Heart right ventricle (tissue), 16 donors: ENCODE data around the gene AGRN. TPM values are rescaled to one million over a fixed set of nuclear protein-coding genes. Genes with fewer than 3 reads are reported as not detected.
A peak's percentile ranks its signal among the peaks of the same experiment; 100 is the strongest.

Experiments
- ATAC-seq, 8 donors: fragments of 200-7000 bp; cut with Tn5 transposase; one replicate each; pipeline ENCODE4 v1.9.1; 2020; ENCODE audit warnings: mild to moderate bottlenecking in 8 of 8, moderate library complexity in 8 of 8, moderate number of reproducible peaks in 1 of 8
- DNase-seq, 2 donors: peaks; one replicate each; pipeline ENCODE4 v3.0.0-alpha.2; 2020
- H3K27ac ChIP-seq, 10 donors: fragments of 200-600 bp; sonication (generic) in 2 of 10; one replicate each; pipeline versions ENCODE4 v1.5.0 to v1.8.0; 2020 to 2022; ENCODE audit warnings: mild to moderate bottlenecking in 3 of 10
- H3K27me3 ChIP-seq, 7 donors: fragments of 200-600 bp; one replicate each; pipeline ENCODE4 v1.8.0; 2021 to 2022; ENCODE audit warnings: mild to moderate bottlenecking in 2 of 7
- H3K36me3 ChIP-seq, 9 donors: fragments of 200-600 bp; sonication (generic) in 1 of 9; one replicate each; pipeline versions ENCODE4 v1.5.0 to v1.8.0; 2020 to 2022; ENCODE audit warnings: mild to moderate bottlenecking in 2 of 9
- H3K4me1 ChIP-seq, 9 donors: fragments of 200-600 bp; sonication (generic) in 1 of 9; one replicate each; pipeline versions ENCODE4 v1.5.0 to v1.8.0; 2020 to 2022; ENCODE audit warnings: mild to moderate bottlenecking in 4 of 9
- H3K4me3 ChIP-seq, 10 donors: fragments of 200-600 bp; sonication (generic) in 2 of 10; one replicate each; pipeline versions ENCODE4 v1.5.0 to v1.8.0; 2020 to 2022; ENCODE audit warnings: mild to moderate bottlenecking in 7 of 10, moderate library complexity in 2 of 10
- H3K9me3 ChIP-seq, 11 donors: fragments of 200-600 bp in 10 of 11; sonication (generic) in 2 of 11; one replicate each; pipeline versions ENCODE4 v1.5.0 to v1.8.0; 2013 to 2022; ENCODE audit warnings: mild to moderate bottlenecking in 2 of 11, control low read depth in 1 of 11, moderate library complexity in 1 of 11
- WGBS, 2 donors: extraction: QIAGEN DNeasy Blood & Tissue Kit; methylation state at CpG; one replicate each; pipeline ENCODE4 v1.1.7; 2013; ENCODE audit warnings: inconsistent platforms in 1 of 2; 5-methylcytosine and 5-hydroxymethylcytosine counted together
- intact Hi-C, 10 donors: fragments of 100-400 bp; cut with DNase I; formaldehyde crosslinking; loops; one replicate each; pipeline versions ENCODE4 v1.11.1 to v1.14.2; 2022
- polyA plus RNA-seq, 2 donors: library from polyadenylated mRNA; stranded (reverse); fragments of 200-250 nt; gene quantifications; one replicate each; pipeline ENCODE4 v1.2.3, GENCODE V29; 2013
- total RNA-seq, 10 donors: library from RNA; stranded (reverse); fragmentation: NEBNext Ultra II Directional in 3 of 10; extraction: Animal tissue kit (Norgen Biotek cat#: 25700) in 3 of 10; gene quantifications; one replicate each; pipeline versions ENCODE4 v1.2.1 to v1.2.4, GENCODE V29; 2021 to 2023
- TF ChIP-seq, protein P1 (sequence below), 9 donors: fragments of 200-600 bp; sonication (generic) in 2 of 9; IDR thresholded peaks; one replicate each; pipeline versions ENCODE4 v1.5.0 to v1.8.0; 2021 to 2022; ENCODE audit warnings: antibody characterized with exemption in 9 of 9, mild to moderate bottlenecking in 5 of 9, moderate library complexity in 1 of 9
- donor health status: Arrhythmogenic right ventricular cardiomyopathy.
- donor health status: ischemic (EF 13 %, LVEDD 7.1; RV severe dilation, severe dysfunction).
- donor health status: healthy with polysubstance abuse.
- donor health status: DM: no; HTN: yes; CAD: no.
- donor health status: DM: no; HTN: no; CAD: no.
- donor health status: ischemic (EF 25% LVEDD 6.9; RV normal size, moderate dysfunction).
- donor health status: ischemic (EF 25% LVEDD 5.7; RV mildly dilated, moderate dysfunction).
- donor health status: healthy.
- donor health status: DM: yes; HTN: yes; CAD: no.
- donor health status: Ischemic cardiomyopathy.
- donor health status: ischemic (EF 35%, LVEDD 5.7; RV mildly dilated, moderate dysfunction).
- donor health status: nonischemic (EF 11% LVEDD 7.7; RV severe dilation, severe dysfunction).
- donor health status: DM: yes; HTN: yes; CAD: no.
- donor health status: PGD.
- donor health status: ischemic (EF 29% LVEDD 5.4; RV normal size, mild dysfunction).
- donor health status: nonischemic (EF 23%, LVEDD 6.1; RV moderate dilation, normal function).

AGRN gene
- total and polyA plus RNA-seq, 12 donors = 11.5 to 33.9 (median 18.3) TPM

DNA sequence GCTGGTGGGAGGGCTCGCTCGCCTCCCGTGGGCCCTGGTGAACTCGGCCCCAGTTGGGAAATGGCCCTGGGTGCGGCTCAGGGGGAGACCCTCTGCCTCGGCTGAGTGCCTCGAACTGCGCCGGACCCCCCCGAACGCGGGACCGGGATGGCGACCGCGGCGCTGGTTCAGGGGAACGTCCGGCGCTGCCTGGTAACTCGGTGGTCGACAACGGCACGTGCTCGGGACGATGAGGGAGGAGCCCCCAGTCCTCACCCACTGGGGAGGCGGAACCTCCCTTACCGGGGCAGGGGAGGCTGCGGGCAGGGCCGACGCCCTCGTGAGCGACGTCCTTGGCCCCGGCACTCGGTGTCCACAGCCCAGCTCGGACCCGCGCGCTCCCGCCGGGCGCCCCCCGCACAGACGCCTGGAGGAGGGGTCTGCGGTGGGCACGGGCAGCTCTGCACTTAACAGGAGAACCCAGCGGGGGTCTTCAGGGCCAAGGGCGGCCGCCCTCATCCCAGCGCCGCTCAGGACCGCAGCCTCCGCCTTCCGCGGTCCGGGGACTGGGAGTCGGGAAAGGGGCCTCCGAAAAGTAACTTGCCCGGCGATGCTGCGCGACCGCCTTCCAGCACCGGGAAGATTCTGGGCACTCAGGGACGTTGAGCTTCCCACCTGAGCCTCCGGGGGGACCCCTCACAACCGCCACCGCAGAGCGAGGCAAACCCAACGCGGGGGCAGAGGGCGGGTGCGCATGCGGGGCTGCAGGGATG lies 21.8 kb upstream of the AGRN start:
- TF ChIP-seq, protein P1, sequence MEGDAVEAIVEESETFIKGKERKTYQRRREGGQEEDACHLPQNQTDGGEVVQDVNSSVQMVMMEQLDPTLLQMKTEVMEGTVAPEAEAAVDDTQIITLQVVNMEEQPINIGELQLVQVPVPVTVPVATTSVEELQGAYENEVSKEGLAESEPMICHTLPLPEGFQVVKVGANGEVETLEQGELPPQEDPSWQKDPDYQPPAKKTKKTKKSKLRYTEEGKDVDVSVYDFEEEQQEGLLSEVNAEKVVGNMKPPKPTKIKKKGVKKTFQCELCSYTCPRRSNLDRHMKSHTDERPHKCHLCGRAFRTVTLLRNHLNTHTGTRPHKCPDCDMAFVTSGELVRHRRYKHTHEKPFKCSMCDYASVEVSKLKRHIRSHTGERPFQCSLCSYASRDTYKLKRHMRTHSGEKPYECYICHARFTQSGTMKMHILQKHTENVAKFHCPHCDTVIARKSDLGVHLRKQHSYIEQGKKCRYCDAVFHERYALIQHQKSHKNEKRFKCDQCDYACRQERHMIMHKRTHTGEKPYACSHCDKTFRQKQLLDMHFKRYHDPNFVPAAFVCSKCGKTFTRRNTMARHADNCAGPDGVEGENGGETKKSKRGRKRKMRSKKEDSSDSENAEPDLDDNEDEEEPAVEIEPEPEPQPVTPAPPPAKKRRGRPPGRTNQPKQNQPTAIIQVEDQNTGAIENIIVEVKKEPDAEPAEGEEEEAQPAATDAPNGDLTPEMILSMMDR (IDR thresholded peaks at IDR 0.05) = no peak
- DNase-seq (peak; percentile 16 to 31), ATAC-seq (no peak)
- peaks cover 0 to 12% (median 0%) of the 10 kb centered on the region in 9 donors for H3K36me3 ChIP-seq
- WGBS, 2 donors = 48 to 52% methylated on average over 71 to 75 of the region's 75 CpGs
- intact Hi-C loops = no loop called here
- H3K9me3 ChIP-seq = no peaks in the 10 kb centered on the region
- H3K4me1 ChIP-seq = peaks cover 0 to 41% (median 21%) of the 10 kb centered on the region in 9 donors
- peaks cover 0 to 86% (median 0%) of the 10 kb centered on the region in 7 donors for H3K27me3 ChIP-seq
- peak overlapping the region; percentile 52 to 94 (median 76) for H3K4me3 ChIP-seq
- peak overlapping the region in 7 of 10 donors; percentile 98 to 100 (median 100) for H3K27ac ChIP-seq

DNA sequence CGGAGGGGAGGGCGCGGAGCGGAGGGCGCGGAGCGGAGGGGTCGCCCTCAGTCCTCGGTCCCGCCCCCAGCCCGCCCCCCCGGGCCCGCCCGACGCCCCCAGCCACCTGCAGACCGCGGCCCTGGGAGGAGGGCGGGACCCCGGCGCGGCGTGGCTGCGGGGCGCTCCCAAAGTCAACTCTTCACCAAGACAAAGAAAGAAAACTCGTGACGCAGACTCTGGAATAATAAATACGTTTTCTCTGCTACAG lies 21.2 kb upstream of the AGRN start:
- peaks cover 0 to 44% (median 21%) of the 10 kb centered on the region in 9 donors for H3K4me1 ChIP-seq
- DNase-seq (no peak), ATAC-seq (no peak)
- H3K9me3 ChIP-seq = no peaks in the 10 kb centered on the region
- TF ChIP-seq, protein P1 (IDR thresholded peaks at IDR 0.05) = no peak
- intact Hi-C loops = no loop called here
- H3K4me3 ChIP-seq = peak overlapping the region; percentile 52 to 94 (median 76)
- peaks cover 0 to 17% (median 0%) of the 10 kb centered on the region in 9 donors for H3K36me3 ChIP-seq
- 1 to 10% methylated on average over 18 to 26 of the region's 27 CpGs for WGBS, 2 donors
- H3K27me3 ChIP-seq = peaks cover 0 to 91% (median 0%) of the 10 kb centered on the region in 7 donors
- H3K27ac ChIP-seq = peak overlapping the region; percentile 96 to 100 (median 100)

DNA sequence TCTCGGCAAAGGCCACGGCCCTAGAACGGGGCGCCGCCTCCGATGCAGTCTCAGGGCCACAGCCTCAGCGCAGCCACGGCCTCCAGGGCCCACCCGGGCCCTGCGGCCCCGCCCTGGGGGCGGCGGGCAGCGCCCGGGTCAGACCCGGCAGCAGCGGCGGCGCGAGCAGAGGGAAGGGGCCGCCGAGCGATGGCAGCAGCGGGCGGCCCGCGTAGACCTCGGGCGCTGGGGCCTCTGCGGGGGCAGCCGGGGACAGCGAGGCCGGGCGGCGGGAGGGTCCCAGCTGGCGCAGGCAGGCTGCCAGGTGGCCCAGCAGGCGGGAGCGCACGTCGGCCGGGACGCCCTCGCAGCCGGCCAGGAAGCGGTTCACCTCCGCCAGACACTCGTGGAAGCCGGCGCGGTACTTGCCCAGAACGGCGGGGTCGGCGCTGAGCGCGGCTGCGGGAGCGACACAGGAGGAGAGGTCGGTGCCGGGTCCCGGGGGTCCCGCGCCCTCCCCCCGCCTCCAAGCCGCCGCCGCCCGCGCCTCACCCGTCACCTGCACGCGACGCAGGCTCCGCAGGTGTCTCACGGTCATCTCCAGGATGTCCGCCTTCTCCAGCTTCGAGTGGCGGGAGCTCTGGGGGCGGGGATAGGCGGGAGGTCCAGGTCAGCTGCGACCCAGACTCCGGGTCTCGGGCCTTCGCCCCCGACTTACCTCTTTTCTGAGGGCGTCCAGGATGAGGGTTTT lies 20.8 kb upstream of the AGRN start:
- ATAC-seq = peak in 3 of 8 donors; percentile 2 to 3 (median 2)
- Histone ChIP-seq H3K4me3 (peak overlapping the region; percentile 52 to 94 (median 76)), H3K27ac (peak overlapping the region; percentile 96 to 100 (median 100)), H3K4me1 (peaks cover 0 to 47% (median 22%) of the 10 kb centered on the region in 9 donors), H3K9me3 (no peaks in the 10 kb centered on the region), H3K27me3 (peaks cover 0 to 93% (median 0%) of the 10 kb centered on the region in 7 donors), H3K36me3 (peaks cover 0 to 17% (median 0%) of the 10 kb centered on the region in 9 donors)
- intact Hi-C loops = no loop called here
- DNase-seq = peak; percentile 25 to 54
- 1% methylated on average over 79 to 86 of the region's 86 CpGs for WGBS, 2 donors
- TF ChIP-seq, protein P1 (IDR thresholded peaks at IDR 0.05) = peak in 2 of 9 donors; percentile 13 to 40

DNA sequence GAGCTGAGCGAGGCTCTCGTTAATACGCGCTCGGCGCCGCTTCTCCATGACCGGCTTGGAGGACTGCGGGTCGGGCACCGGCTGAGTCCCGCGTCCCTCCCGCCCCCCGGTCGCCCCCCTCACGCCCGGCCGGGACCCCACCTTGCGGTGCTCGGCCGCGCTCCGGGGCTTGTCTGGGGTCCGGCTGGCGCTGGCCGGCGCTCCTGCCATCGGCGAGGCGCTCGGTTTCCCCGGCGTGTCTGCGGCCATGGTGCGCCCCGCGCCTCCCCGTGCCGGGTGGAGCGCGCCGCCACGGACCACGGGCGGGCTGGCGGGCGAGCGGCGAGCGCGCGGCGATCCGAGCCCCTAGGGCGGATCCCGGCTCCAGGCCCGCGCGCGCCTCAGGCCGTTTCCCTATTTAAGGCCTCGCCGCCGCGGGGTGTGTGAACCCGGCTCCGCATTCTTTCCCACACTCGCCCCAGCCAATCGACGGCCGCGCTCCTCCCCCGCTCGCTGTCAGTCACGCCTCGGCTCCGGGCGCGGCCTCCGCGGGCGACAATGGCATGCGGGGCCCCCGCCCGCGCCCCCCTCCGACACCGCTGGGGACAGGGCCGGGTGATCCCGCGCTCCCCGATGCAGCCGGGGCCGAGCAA lies 20.1 kb upstream of the AGRN start, which contains the start of gene HES4:
TSS of gene HES4 (minus strand) at position 373 of the 632 bp plus-strand sequence. CDS start at position 249, 124 bp downstream.
- H3K4me1 ChIP-seq = peaks cover 3 to 54% (median 28%) of the 10 kb centered on the region in 9 donors
- H3K4me3 ChIP-seq = peak within 1 kb of the TSS; percentile 52 to 94 (median 76)
- H3K27me3 ChIP-seq = peaks cover 0 to 93% (median 0%) of the 10 kb centered on the region in 7 donors
- H3K9me3 ChIP-seq = no peaks in the 10 kb centered on the region
- WGBS, 2 donors = 0 to 1% methylated on average over 89 to 95 of the region's 95 CpGs
- H3K27ac ChIP-seq = peak within 1 kb of the TSS; percentile 96 to 100 (median 100)
- peak; percentile 94 to 96 for DNase-seq
- H3K36me3 ChIP-seq = peaks cover 0 to 17% (median 0%) of the 10 kb centered on the region in 9 donors
- ATAC-seq = peak; percentile 76 to 87 (median 82)
- TF ChIP-seq, protein P1 (IDR thresholded peaks at IDR 0.05) = peak in 1 of 9 donors; percentile 9
- intact Hi-C loops = no loop called here
